GM12891 (cell line): Measurements from ENCODE around the gene CAMTA1.

Experiments used
- PAX5 ChIP-seq: IDR thresholded peaks from 2 replicates; pipeline ENCODE4 v1.6.1; 2011; ENCODE audit warnings: low read length, moderate library complexity, mild to moderate bottlenecking; ENCODE audit not compliant: insufficient read depth, severe bottlenecking
- POLR2A ChIP-seq: IDR thresholded peaks from 2 replicates; pipeline ENCODE4 v1.6.1; 2011; ENCODE audit warnings: low read depth, low read length, control low read depth
- POLR2AphosphoS5 ChIP-seq: IDR thresholded peaks from 2 replicates; pipeline ENCODE4 v1.6.1; 2011; ENCODE audit warnings: low read depth, low read length, control low read depth

DNA sequence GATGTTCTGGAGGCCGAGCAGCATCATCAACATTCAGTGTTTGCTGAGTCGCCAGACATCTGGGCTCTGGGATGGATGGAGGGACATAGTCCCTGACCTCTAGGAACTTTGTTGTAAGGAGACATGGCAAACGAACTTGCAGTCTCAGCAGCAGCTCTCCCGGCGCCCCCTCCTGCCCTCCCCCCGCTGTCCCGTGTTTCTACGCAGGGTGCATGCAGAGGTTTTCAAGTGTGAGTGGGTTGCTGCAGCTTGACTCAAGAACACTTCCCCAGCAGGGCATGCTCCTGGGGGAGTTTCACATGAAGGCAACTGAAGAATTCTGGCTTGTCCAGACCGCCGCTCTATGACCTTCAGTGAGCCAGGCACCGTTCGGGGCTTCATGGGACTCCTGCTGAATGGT lies 121.9 kb downstream of the CAMTA1 start:
- TF ChIP-seq POLR2AphosphoS5 (no peak), POLR2A (no peak), PAX5 (no peak)
